ENCODE data around the gene PTMS. TPM values are rescaled to one million over a fixed set of nuclear protein-coding genes. Genes with fewer than 3 reads are reported as not detected.

The PTMS gene
- total and polyA plus RNA-seq, 2 of the 13 experiments (the other 11 are each of a cell fraction or from before 2014, with no cell fraction given), result 40.5 to 82.4 TPM

- TF ChIP-seq, protein P1, sequence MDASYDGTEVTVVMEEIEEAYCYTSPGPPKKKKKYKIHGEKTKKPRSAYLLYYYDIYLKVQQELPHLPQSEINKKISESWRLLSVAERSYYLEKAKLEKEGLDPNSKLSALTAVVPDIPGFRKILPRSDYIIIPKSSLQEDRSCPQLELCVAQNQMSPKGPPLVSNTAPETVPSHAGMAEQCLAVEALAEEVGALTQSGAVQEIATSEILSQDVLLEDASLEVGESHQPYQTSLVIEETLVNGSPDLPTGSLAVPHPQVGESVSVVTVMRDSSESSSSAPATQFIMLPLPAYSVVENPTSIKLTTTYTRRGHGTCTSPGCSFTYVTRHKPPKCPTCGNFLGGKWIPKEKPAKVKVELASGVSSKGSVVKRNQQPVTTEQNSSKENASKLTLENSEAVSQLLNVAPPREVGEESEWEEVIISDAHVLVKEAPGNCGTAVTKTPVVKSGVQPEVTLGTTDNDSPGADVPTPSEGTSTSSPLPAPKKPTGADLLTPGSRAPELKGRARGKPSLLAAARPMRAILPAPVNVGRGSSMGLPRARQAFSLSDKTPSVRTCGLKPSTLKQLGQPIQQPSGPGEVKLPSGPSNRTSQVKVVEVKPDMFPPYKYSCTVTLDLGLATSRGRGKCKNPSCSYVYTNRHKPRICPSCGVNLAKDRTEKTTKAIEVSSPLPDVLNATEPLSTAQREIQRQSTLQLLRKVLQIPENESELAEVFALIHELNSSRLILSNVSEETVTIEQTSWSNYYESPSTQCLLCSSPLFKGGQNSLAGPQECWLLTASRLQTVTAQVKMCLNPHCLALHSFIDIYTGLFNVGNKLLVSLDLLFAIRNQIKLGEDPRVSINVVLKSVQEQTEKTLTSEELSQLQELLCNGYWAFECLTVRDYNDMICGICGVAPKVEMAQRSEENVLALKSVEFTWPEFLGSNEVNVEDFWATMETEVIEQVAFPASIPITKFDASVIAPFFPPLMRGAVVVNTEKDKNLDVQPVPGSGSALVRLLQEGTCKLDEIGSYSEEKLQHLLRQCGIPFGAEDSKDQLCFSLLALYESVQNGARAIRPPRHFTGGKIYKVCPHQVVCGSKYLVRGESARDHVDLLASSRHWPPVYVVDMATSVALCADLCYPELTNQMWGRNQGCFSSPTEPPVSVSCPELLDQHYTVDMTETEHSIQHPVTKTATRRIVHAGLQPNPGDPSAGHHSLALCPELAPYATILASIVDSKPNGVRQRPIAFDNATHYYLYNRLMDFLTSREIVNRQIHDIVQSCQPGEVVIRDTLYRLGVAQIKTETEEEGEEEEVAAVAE (CRISPR knock-in tag; IDR thresholded peaks at IDR 0.05; ENCODE audit: borderline replicate concordance), result peak; percentile 40; the same call in 1 of the 2 replicates
- TF ChIP-seq ATF3 (CRISPR knock-in tag; IDR thresholded peaks at IDR 0.05) (no peak), ZNF670 (CRISPR knock-in tag; IDR thresholded peaks at IDR 0.05; ENCODE audit: borderline replicate concordance) (no peak; the same call in 1 of the 2 replicates), BRD4 (CRISPR knock-in tag; IDR thresholded peaks at IDR 0.05) (0 out of 2 replicates have a peak, but pooled peaks have one; percentile 76), ZSCAN20 (CRISPR knock-in tag; IDR thresholded peaks at IDR 0.05; ENCODE audit: borderline replicate concordance) (no peak)
- TF ChIP-seq, protein P2, sequence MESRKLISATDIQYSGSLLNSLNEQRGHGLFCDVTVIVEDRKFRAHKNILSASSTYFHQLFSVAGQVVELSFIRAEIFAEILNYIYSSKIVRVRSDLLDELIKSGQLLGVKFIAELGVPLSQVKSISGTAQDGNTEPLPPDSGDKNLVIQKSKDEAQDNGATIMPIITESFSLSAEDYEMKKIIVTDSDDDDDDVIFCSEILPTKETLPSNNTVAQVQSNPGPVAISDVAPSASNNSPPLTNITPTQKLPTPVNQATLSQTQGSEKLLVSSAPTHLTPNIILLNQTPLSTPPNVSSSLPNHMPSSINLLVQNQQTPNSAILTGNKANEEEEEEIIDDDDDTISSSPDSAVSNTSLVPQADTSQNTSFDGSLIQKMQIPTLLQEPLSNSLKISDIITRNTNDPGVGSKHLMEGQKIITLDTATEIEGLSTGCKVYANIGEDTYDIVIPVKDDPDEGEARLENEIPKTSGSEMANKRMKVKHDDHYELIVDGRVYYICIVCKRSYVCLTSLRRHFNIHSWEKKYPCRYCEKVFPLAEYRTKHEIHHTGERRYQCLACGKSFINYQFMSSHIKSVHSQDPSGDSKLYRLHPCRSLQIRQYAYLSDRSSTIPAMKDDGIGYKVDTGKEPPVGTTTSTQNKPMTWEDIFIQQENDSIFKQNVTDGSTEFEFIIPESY (CRISPR knock-in tag; IDR thresholded peaks at IDR 0.05), result no peak; the same call in none of the 2 replicates
- TF ChIP-seq, protein P3, sequence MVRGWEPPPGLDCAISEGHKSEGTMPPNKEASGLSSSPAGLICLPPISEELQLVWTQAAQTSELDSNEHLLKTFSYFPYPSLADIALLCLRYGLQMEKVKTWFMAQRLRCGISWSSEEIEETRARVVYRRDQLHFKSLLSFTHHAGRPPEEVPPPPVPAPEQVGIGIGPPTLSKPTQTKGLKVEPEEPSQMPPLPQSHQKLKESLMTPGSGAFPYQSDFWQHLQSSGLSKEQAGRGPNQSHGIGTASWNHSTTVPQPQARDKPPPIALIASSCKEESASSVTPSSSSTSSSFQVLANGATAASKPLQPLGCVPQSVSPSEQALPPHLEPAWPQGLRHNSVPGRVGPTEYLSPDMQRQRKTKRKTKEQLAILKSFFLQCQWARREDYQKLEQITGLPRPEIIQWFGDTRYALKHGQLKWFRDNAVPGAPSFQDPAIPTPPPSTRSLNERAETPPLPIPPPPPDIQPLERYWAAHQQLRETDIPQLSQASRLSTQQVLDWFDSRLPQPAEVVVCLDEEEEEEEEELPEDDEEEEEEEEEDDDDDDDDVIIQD (CRISPR knock-in tag; IDR thresholded peaks at IDR 0.05; ENCODE audit: low read depth), result peak; percentile 61; the same call in 1 of the 2 replicates
- TF ChIP-seq, protein P4, sequence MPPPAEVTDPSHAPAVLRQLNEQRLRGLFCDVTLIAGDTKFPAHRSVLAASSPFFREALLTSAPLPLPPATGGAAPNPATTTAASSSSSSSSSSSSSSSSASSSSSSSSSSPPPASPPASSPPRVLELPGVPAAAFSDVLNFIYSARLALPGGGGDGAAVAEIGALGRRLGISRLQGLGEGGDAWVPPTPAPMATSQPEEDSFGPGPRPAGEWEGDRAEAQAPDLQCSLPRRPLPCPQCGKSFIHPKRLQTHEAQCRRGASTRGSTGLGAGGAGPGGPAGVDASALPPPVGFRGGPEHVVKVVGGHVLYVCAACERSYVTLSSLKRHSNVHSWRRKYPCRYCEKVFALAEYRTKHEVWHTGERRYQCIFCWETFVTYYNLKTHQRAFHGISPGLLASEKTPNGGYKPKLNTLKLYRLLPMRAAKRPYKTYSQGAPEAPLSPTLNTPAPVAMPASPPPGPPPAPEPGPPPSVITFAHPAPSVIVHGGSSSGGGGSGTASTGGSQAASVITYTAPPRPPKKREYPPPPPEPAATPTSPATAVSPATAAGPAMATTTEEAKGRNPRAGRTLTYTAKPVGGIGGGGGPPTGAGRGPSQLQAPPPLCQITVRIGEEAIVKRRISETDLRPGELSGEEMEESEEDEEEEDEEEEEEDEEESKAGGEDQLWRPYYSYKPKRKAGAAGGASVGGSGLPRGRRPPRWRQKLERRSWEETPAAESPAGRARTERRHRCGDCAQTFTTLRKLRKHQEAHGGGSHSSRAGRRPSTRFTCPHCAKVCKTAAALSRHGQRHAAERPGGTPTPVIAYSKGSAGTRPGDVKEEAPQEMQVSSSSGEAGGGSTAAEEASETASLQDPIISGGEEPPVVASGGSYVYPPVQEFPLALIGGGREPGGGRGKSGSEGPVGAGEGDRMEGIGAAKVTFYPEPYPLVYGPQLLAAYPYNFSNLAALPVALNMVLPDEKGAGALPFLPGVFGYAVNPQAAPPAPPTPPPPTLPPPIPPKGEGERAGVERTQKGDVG (CRISPR knock-in tag; IDR thresholded peaks at IDR 0.05; ENCODE audit: borderline replicate concordance), result no peak
Observed at GRCh38 chr12:6778574-6779550, 12.7 kb downstream of the PTMS start (continued).

All from HepG2 (cell line).